ENCODE measurements around the gene PCDHA1. TPM values are rescaled to one million over a fixed set of nuclear protein-coding genes. Genes with fewer than 3 reads are reported as not detected.
"Not testable (repeated sequence)": the region's sequence is repeated elsewhere in the genome, so short reads cannot be mapped to it uniquely, and the experiment has no call there.

PCDHA1 gene
- total RNA-seq, 2 experiments from 2014 or later = not detected

DNA sequence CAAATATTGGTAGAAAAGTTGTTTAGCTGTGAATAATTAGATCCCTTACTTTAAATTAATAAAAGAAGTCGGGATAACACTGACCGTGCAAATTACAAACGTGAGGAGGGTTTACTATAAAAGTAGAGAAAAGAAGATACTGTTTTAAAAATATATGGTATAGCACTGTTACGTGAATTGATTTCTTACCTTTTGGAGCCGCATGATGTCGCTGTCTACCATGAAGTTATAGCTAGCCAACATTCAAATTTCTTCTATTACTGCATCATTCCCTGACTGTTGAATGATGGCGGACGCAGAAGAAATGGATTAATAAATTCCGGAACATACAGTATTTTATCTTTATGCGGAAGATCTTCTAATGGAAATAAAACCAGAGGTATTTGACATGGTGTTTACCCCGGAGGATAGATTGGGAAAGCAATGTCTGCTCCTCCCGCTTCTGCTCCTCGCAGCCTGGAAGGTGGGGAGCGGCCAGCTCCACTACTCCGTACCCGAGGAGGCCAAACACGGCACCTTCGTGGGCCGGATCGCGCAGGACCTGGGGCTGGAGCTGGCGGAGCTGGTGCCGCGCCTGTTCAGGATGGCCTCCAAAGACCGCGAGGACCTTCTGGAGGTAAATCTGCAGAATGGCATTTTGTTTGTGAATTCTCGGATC lies 41.9 kb downstream of the PCDHA1 start, which contains the start of gene PCDHA6:
Gene PCDHA6 (plus strand): TSS at position 257 of the 658 bp plus-strand sequence. CDS start 132 bp downstream, at position 389.
- Mint-ChIP-seq H3K27ac (no peak within 1 kb of the TSS), H3K36me3 (peaks cover 2% of the 10 kb centered on the region)

DNA sequence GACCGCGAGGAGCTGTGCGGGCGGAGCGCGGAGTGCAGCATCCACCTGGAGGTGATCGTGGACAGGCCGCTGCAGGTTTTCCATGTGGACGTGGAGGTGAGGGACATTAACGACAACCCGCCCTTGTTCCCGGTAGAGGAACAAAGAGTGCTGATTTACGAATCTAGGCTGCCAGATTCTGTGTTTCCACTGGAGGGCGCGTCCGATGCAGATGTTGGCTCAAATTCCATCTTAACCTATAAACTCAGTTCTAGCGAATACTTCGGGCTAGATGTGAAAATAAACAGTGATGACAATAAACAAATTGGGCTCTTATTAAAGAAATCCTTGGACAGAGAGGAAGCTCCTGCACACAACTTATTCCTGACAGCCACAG lies 42.4 kb downstream of the PCDHA1 start:
- no peak for ATAC-seq
- CTCF ChIA-PET = no interaction called here
- H3K27me3 Mint-ChIP-seq = peaks cover 12% of the 10 kb centered on the region

More for the DNA sequence above, 41.9 kb downstream of the PCDHA1 start, which contains the start of gene PCDHA6:
- peaks cover 12% of the 10 kb centered on the region for H3K9me3 Mint-ChIP-seq (ENCODE audit: low read depth)
- DNase-seq (no peak), ATAC-seq (no peak)
- H3K27me3 Mint-ChIP-seq = peaks cover 12% of the 10 kb centered on the region
- CTCF ChIA-PET = no interaction called here
- no peaks in the 10 kb centered on the region for H3K4me1 Mint-ChIP-seq
- no peak within 1 kb of the TSS for H3K4me3 Mint-ChIP-seq

DNA sequence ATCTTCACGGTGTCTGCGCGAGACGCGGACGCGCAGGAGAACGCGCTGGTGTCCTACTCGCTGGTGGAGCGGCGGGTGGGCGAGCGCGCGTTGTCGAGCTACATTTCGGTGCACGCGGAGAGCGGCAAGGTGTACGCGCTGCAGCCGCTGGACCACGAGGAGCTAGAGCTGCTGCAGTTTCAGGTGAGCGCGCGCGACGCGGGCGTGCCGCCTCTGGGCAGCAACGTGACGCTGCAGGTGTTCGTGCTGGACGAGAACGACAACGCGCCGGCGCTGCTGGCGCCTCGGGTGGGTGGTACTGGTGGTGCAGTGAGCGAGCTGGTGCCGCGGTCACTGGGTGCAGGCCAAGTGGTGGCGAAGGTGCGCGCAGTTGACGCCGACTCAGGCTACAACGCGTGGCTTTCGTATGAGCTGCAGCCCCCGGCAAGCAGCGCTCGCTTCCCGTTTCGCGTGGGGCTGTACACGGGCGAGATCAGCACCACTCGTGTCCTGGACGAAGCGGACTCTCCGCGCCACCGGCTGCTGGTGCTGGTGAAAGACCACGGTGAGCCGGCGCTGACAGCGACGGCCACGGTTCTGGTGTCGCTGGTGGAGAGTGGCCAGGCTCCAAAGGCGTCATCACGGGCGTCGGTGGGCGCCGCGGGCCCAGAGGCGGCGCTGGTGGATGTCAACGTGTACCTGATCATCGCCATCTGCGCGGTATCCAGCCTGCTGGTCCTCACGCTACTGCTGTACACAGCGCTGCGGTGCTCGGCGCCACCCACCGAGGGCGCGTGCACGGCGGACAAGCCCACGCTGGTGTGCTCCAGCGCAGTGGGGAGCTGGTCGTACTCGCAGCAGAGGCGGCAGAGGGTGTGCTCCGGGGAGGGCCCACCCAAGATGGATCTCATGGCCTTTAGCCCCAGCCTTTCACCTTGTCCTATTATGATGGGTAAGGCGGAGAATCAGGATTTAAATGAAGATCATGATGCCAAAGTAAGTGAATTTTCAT lies 43.9 kb downstream of the PCDHA1 start:
- H3K9me3 Mint-ChIP-seq (ENCODE audit: low read depth) = peaks cover 17% of the 10 kb centered on the region

More for the DNA sequence above, 42.4 kb downstream of the PCDHA1 start:
- Mint-ChIP-seq H3K4me1 (no peaks in the 10 kb centered on the region), H3K4me3 (no peak overlapping the region), H3K36me3 (peaks cover 2% of the 10 kb centered on the region), H3K27ac (no peak overlapping the region), H3K9me3 (ENCODE audit: low read depth) (peaks cover 15% of the 10 kb centered on the region)
- no peak for DNase-seq

DNA sequence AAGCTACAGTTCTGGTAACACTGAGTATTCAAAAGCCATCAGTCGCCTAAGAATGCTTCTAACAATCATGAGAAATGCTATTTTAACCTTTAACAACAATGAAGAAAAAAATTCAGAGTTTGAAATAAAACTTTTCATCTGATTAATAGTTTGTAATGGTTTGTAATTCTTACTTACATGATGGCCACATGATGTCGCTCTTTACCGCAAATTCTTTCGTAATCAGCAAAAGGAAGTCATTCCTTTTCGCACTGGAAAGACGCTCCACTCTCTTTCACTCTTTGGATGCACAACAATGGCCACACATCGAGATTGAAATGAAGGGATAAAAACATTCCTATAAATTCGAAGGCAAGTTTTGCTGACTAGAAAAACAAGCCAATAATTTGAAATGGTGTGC lies 48.1 kb downstream of the PCDHA1 start, which contains the start of gene PCDHA7:
Gene PCDHA7 (plus strand): TSS at position 277 of the 400 bp plus-strand sequence. CDS start 115 bp downstream, at position 392.
- CTCF ChIA-PET = no interaction called here
- no peak within 1 kb of the TSS for H3K27ac Mint-ChIP-seq
- H3K4me1 Mint-ChIP-seq = no peaks in the 10 kb centered on the region
- H3K36me3 Mint-ChIP-seq = peaks cover 1% of the 10 kb centered on the region
- ATAC-seq (no peak), DNase-seq (no peak)
- H3K27me3 Mint-ChIP-seq = peaks cover 3% of the 10 kb centered on the region
- H3K4me3 Mint-ChIP-seq = no peak within 1 kb of the TSS
- peaks cover 11% of the 10 kb centered on the region for H3K9me3 Mint-ChIP-seq (ENCODE audit: low read depth)

More for the DNA sequence above, 43.9 kb downstream of the PCDHA1 start:
- H3K36me3 Mint-ChIP-seq, H3K4me1 Mint-ChIP-seq, ATAC-seq, H3K4me3 Mint-ChIP-seq, DNase-seq, H3K27ac Mint-ChIP-seq: not testable (repeated sequence)
- CTCF ChIA-PET = interaction anchor here (1.1 kb wide), 1 partner anchor 211 kb away, joined by 3 read pairs; no protein-coding TSS in a partner anchor
- H3K27me3 Mint-ChIP-seq = peaks cover 14% of the 10 kb centered on the region

GRCh38 chr5:140834439-140835008 lies 48.6 kb downstream of the PCDHA1 start:
- DNase-seq; H3K9me3 Mint-ChIP-seq (ENCODE audit: low read depth); H3K27ac Mint-ChIP-seq; CTCF ChIA-PET; H3K4me3 Mint-ChIP-seq; H3K27me3 Mint-ChIP-seq; H3K4me1 Mint-ChIP-seq; ATAC-seq; H3K36me3 Mint-ChIP-seq: not testable (repeated sequence)

GRCh38 chr5:140835622-140836510 lies 49.9 kb downstream of the PCDHA1 start:
- Mint-ChIP-seq H3K27ac (no peak overlapping the region), H3K4me3 (no peak overlapping the region), H3K27me3 (peaks cover 3% of the 10 kb centered on the region), H3K4me1 (no peaks in the 10 kb centered on the region), H3K36me3 (peaks cover 1% of the 10 kb centered on the region), H3K9me3 (ENCODE audit: low read depth) (peaks cover 14% of the 10 kb centered on the region)
- CTCF ChIA-PET = no interaction called here
- DNase-seq (no peak), ATAC-seq (no peak)

- DNase-seq (no peak), ATAC-seq (no peak)
- no peak within 1 kb of the TSS for H3K4me3 Mint-ChIP-seq
These were observed 55.3 kb downstream of the PCDHA1 start, which contains the start of gene PCDHA8 for GRCh38 chr5:140840978-140841962. TSS of gene PCDHA8 (plus strand) at chr5:140841187. CDS start at chr5:140841322, 135 bp downstream.

GRCh38 chr5:140842798-140843733 lies 57.1 kb downstream of the PCDHA1 start:
- peaks cover 2% of the 10 kb centered on the region for H3K36me3 Mint-ChIP-seq
- no peaks in the 10 kb centered on the region for H3K4me1 Mint-ChIP-seq
- CTCF ChIA-PET = no interaction called here
- H3K27ac Mint-ChIP-seq = no peak overlapping the region
- no peak overlapping the region for H3K4me3 Mint-ChIP-seq
- peaks cover 16% of the 10 kb centered on the region for H3K9me3 Mint-ChIP-seq (ENCODE audit: low read depth)
- ATAC-seq (no peak), DNase-seq (no peak)
- no peaks in the 10 kb centered on the region for H3K27me3 Mint-ChIP-seq

More at GRCh38 chr5:140840978-140841962, 55.3 kb downstream of the PCDHA1 start, which contains the start of gene PCDHA8:
- Mint-ChIP-seq H3K27me3 (no peaks in the 10 kb centered on the region), H3K9me3 (ENCODE audit: low read depth) (peaks cover 12% of the 10 kb centered on the region), H3K27ac (no peak within 1 kb of the TSS), H3K36me3 (peaks cover 2% of the 10 kb centered on the region), H3K4me1 (no peaks in the 10 kb centered on the region)
- CTCF ChIA-PET = interaction anchor here (1.1 to 1.2 kb wide), 2 partner anchors 18 to 336 kb away, joined by 3 to 4 read pairs; partner anchors contain the start of gene PCDHB8

DNA sequence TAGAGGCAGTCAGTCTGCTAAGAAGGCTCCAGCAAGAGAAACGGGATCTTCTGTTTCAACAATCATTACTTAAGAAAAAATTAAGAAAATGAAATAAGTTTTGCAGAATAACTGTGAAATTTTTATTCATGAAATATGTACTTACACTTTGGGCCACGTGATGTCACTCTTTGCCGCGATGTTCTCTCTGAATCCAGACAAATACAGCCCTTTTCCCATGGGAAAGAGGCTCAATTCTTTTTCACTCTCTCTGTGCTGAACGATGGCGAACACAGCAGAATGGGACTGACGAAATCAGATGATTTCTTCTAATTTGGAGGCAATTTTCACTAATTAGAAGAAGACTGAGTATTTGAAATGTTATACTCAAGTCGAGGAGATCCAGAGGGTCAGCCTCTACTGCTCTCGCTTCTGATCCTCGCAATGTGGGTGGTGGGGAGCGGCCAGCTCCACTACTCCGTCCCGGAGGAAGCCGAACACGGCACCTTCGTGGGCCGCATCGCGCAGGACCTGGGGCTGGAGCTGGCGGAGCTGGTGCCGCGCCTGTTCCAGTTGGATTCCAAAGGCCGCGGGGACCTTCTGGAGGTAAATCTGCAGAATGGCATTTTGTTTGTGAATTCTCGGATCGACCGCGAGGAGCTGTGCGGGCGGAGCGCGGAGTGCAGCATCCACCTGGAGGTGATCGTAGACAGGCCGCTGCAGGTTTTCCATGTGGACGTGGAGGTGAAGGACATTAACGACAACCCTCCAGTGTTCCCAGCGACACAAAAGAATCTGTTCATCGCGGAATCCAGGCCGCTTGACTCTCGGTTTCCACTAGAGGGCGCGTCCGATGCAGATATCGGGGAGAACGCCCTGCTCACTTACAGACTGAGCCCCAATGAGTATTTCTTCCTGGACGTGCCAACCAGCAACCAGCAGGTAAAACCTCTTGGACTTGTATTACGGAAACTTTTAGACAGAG lies 62.5 kb downstream of the PCDHA1 start, which contains the start of gene PCDHA9:
Gene PCDHA9 (plus strand): TSS at position 244 of the 964 bp plus-strand sequence. CDS start 114 bp downstream, at position 358.
- H3K27me3 Mint-ChIP-seq, H3K4me1 Mint-ChIP-seq, H3K27ac Mint-ChIP-seq, ATAC-seq, H3K4me3 Mint-ChIP-seq, CTCF ChIA-PET, H3K36me3 Mint-ChIP-seq, DNase-seq: not testable (repeated sequence)
- peaks cover 11% of the 10 kb centered on the region for H3K9me3 Mint-ChIP-seq (ENCODE audit: low read depth)
